Endothelial cell of umbilical vein (primary cell): ENCODE measurements around the gene SPAG5. TPM values are rescaled to one million over a fixed set of nuclear protein-coding genes. Genes with fewer than 3 reads are reported as not detected.

Experiments used
- BruUV-seq: library from RNA; stranded (reverse); fragments of 400-500 nt; replicated peaks from 2 replicates; lab custom pipeline; 2021; lab: Mats Ljungman, UMichigan
- CTCF ChIA-PET: fragments of 300-600, 350-600 bp; sonication (Branson Sonifier 250); formaldehyde crosslinking; loops from one replicate; lab custom pipeline; 2021; ENCODE audit warnings: antibody characterized with exemption, inconsistent platforms; lab: Charles Lee
- POLR2A ChIA-PET: fragments of 300-600, 350-600 bp; sonication (Branson Sonifier 250); formaldehyde crosslinking; loops from one replicate; lab custom pipeline; 2021; ENCODE audit warnings: antibody characterized with exemption, inconsistent platforms; lab: Charles Lee
- DNase-seq: peaks from one replicate; pipeline ENCODE4 v3.0.0-alpha.2; 2011; ENCODE audit warnings: low read depth, low spot score
- FAIRE-seq: peaks from 2 replicates; lab custom pipeline; 2011; peaks lifted over from hg19 to GRCh38; lab: Jason Lieb, UNC
- H2AFZ ChIP-seq: 2 replicates; pipeline ENCODE4 v1.6.0; 2012; ENCODE audit warnings: low read depth, low read length, control low read depth, inconsistent platforms
- H3K27ac ChIP-seq: 2 replicates; pipeline ENCODE4 v1.5.1; 2011; ENCODE audit warnings: low read depth, mild to moderate bottlenecking, control low read depth, low read length, moderate library complexity; ENCODE audit not compliant: insufficient read depth
- H3K27me3 ChIP-seq, 2 experiments: 2 replicates each; pipeline versions ENCODE4 v1.6.0 to v1.6.1; 2011; ENCODE audit warnings: low read length in 2 of 2, mixed read lengths in 1 of 2; ENCODE audit not compliant: control insufficient read depth in 2 of 2, insufficient read depth in 2 of 2
- H3K36me3 ChIP-seq, 2 experiments: 2 replicates in 1 of 2; 3 replicates in 1 of 2; pipeline ENCODE4 v1.5.1; 2011; ENCODE audit warnings: low read length in 2 of 2, mild to moderate bottlenecking in 1 of 2, moderate library complexity in 1 of 2; ENCODE audit not compliant: control insufficient read depth in 2 of 2, insufficient read depth in 2 of 2; ENCODE audit errors: extremely low read depth in 1 of 2
- H3K4me1 ChIP-seq: 3 replicates; pipeline ENCODE4 v1.5.1; 2011; ENCODE audit warnings: mild to moderate bottlenecking, low read length; ENCODE audit not compliant: control insufficient read depth, insufficient read depth; ENCODE audit errors: extremely low read depth
- H3K4me2 ChIP-seq: 2 replicates; pipeline ENCODE4 v1.6.1; 2011; ENCODE audit warnings: low read length, control low read depth, mixed read lengths; ENCODE audit not compliant: insufficient read depth
- H3K4me3 ChIP-seq, 3 experiments: fragments of 200-600 bp in 1 of 3; sonication (generic), shearing (Covaris generic) in 1 of 3; replicated peaks in 1 of 3; 2 replicates each; pipeline ENCODE4 v1.5.1; 2011 to 2016; ENCODE audit warnings: control low read depth in 3 of 3, low read length in 3 of 3, mild to moderate bottlenecking in 2 of 3, inconsistent platforms in 1 of 3, low read depth in 1 of 3, moderate library complexity in 1 of 3; ENCODE audit not compliant: insufficient read depth in 1 of 3
- H3K79me2 ChIP-seq: 2 replicates; pipeline ENCODE4 v1.6.0; 2012; ENCODE audit warnings: low read length, inconsistent platforms; ENCODE audit not compliant: control insufficient read depth, insufficient read depth
- H3K9ac ChIP-seq: replicated peaks from 2 replicates; pipeline ENCODE3; 2011; ENCODE audit warnings: low read length, control low read depth; ENCODE audit not compliant: insufficient read depth; ENCODE audit errors: extremely low read depth
- H3K9me1 ChIP-seq: replicated peaks from 3 replicates; pipeline ENCODE4 v1.6.0; 2011; ENCODE audit warnings: mild to moderate bottlenecking, low read length; ENCODE audit not compliant: control insufficient read depth, insufficient read depth; ENCODE audit errors: extremely low read depth
- H3K9me3 ChIP-seq: replicated peaks from 2 replicates; pipeline ENCODE4 v1.5.1; 2012; ENCODE audit warnings: low read length, inconsistent platforms; ENCODE audit not compliant: control insufficient read depth, insufficient read depth
- H4K20me1 ChIP-seq: replicated peaks from 2 replicates; pipeline ENCODE3; 2011; ENCODE audit warnings: mild to moderate bottlenecking, low read length; ENCODE audit not compliant: control insufficient read depth, insufficient read depth; ENCODE audit errors: extremely low read depth
- CTCF ChIP-seq, 2 donors: IDR thresholded peaks; 1 replicate in 1 of 2; 2 replicates in 1 of 2; pipeline ENCODE4 v1.5.1; 2011; ENCODE audit warnings: low read length in 2 of 2, mild to moderate bottlenecking in 2 of 2, moderate library complexity in 2 of 2, control low read depth in 1 of 2, inconsistent platforms in 1 of 2, low read depth in 1 of 2; ENCODE audit not compliant: insufficient read depth in 1 of 2; ENCODE audit errors: extremely low read depth in 1 of 2
- EZH2 ChIP-seq: IDR thresholded peaks from 2 replicates; pipeline ENCODE4 v1.6.1; 2012; ENCODE audit warnings: borderline replicate concordance, low read depth, mild to moderate bottlenecking, moderate library complexity, low read length, inconsistent platforms; ENCODE audit not compliant: severe bottlenecking
- FOS ChIP-seq: IDR thresholded peaks from 2 replicates; pipeline ENCODE4 v1.6.1; 2011; ENCODE audit warnings: mild to moderate bottlenecking, low read length, moderate library complexity, borderline replicate concordance; ENCODE audit not compliant: insufficient read depth
- GATA2 ChIP-seq: IDR thresholded peaks from 2 replicates; pipeline ENCODE4 v1.7.0; 2011; ENCODE audit warnings: low read depth, mild to moderate bottlenecking, moderate library complexity, mixed read lengths, low read length; ENCODE audit not compliant: insufficient read length, insufficient read depth
- JUN ChIP-seq: IDR thresholded peaks from 2 replicates; pipeline ENCODE4 v1.6.1; 2011; ENCODE audit warnings: borderline replicate concordance, low read depth; ENCODE audit not compliant: insufficient read length, insufficient read depth
- MAX ChIP-seq: IDR thresholded peaks from 2 replicates; pipeline ENCODE4 v1.6.1; 2011; ENCODE audit not compliant: insufficient read depth, insufficient read length
- MYC ChIP-seq: IDR thresholded peaks from one replicate; pipeline ENCODE4 v1.6.1; 2011; ENCODE audit warnings: mild to moderate bottlenecking, low read depth, low read length
- POLR2A ChIP-seq: IDR thresholded peaks from 2 replicates; pipeline ENCODE4 v1.6.1; 2012; ENCODE audit warnings: low read depth, mild to moderate bottlenecking, control low read depth, low read length
- POLR2AphosphoS5 ChIP-seq: IDR thresholded peaks from 2 replicates; pipeline ENCODE4 v1.6.1; 2012; ENCODE audit warnings: low read depth, mild to moderate bottlenecking, control low read depth, low read length, moderate library complexity; ENCODE audit not compliant: insufficient read depth
- dilution Hi-C: fragments of 300-500 bp; cut with MboI; formaldehyde crosslinking; loops from one replicate; pipeline ENCODE4 v1.15.0; 2019; ENCODE audit warnings: low sequenced_read_pairs; ENCODE audit not compliant: extremely low pct_ligation_motif_present
- intact Hi-C: fragments of 100-400 bp; cut with micrococcal nuclease; formaldehyde crosslinking; loops from one replicate; pipeline ENCODE4 v1.10.0; 2022
- polyA plus RNA-seq, 4 experiments: library from polyadenylated mRNA; depleted of rRNA in 3 of 4; stranded (reverse) in 3 of 4; unstranded in 1 of 4; fragments of >200 nt; gene quantifications; 2 replicates each; pipeline versions ENCODE4 v1.2.1 to v1.2.3, GENCODE V29; 2011 to 2012; ENCODE audit warnings: missing spikeins in 1 of 4
- total RNA-seq: library from RNA; stranded (reverse); gene quantifications from 2 replicates; pipeline ENCODE4 v1.2.3, GENCODE V29; 2021

The SPAG5 gene
- total and polyA plus RNA-seq, 2 donors (not counting 3 experiments of a cell fraction or from before 2014, with no cell fraction given), result 31.7 to 85.4 TPM

GRCh38 chr17:28579526-28579925, 19.3 kb downstream of the SPAG5 start:
- intact Hi-C loops, result no loop called here
- Histone ChIP-seq H3K27me3 (no peaks in the 10 kb centered on the region), H2AFZ (no peak overlapping the region), H3K4me2 (no peak overlapping the region), H3K36me3 (peaks cover 14 to 21% of the 10 kb centered on the region in 2 experiments), H3K9me3 (no peaks in the 10 kb centered on the region), H3K9me1 (no peaks in the 10 kb centered on the region), H3K4me3 (no peak overlapping the region), H4K20me1 (no peaks in the 10 kb centered on the region), H3K9ac (no peak overlapping the region), H3K4me1 (peaks cover 2% of the 10 kb centered on the region), H3K79me2 (no peaks in the 10 kb centered on the region), H3K27ac (no peak overlapping the region)
- TF ChIP-seq MYC, result no peak
- no peak for TF ChIP-seq EZH2
- no peak for TF ChIP-seq GATA2
- TF ChIP-seq POLR2A, result no peak
- TF ChIP-seq MAX, result no peak
- TF ChIP-seq JUN, result no peak
- no peak for TF ChIP-seq POLR2AphosphoS5
- no peak for TF ChIP-seq CTCF (IDR thresholded peaks at IDR 0.05; ENCODE audit: extremely low read depth in 1 of 2, insufficient read depth in 1 of 2, low read depth in 1 of 2, low read length in 2 of 2)
- no peak for TF ChIP-seq FOS
- ChIA-PET CTCF (interaction anchor here (0.7 kb wide), 1 partner anchor 17 kb away, joined by 3 read pairs; no protein-coding TSS in a partner anchor), POLR2A (no interaction called here)
- BruUV-seq, result no TSS peak
- DNase-seq (no peak), FAIRE-seq (no peak)
- dilution Hi-C loops, result no loop called here
